Omental fat pad (tissue), 4 donors: Measurements from ENCODE around the gene ERICH3. TPM values are rescaled to one million over a fixed set of nuclear protein-coding genes. Genes with fewer than 3 reads are reported as not detected.

ENCODE experiments used
- ATAC-seq: fragments of 150-250 bp; one replicate; pipeline ENCODE4 v1.9.1; 2016; ENCODE audit warnings: mild to moderate bottlenecking, moderate library complexity; ENCODE audit not compliant: low FRiP score
- DNase-seq: peaks from one replicate; pipeline ENCODE4 v3.0.0-alpha.2; 2019; ENCODE audit warnings: low spot score
- total RNA-seq, 4 donors: library from RNA; depleted of rRNA; stranded (reverse); fragments of >200 nt; gene quantifications; one replicate each; pipeline ENCODE4 v1.1.0, GENCODE V29; 2016
- TF ChIP-seq, protein P1 (sequence below), 3 donors: fragments of 450-650 bp; IDR thresholded peaks; one replicate each; pipeline ENCODE4 v1.5.1; 2016 to 2017; ENCODE audit warnings: antibody characterized with exemption in 3 of 3, mild to moderate bottlenecking in 3 of 3, moderate library complexity in 2 of 3

Gene ERICH3
- total RNA-seq, 4 donors from 2014 or later, result 0.09 to 0.24 TPM; not detected in 2

DNA sequence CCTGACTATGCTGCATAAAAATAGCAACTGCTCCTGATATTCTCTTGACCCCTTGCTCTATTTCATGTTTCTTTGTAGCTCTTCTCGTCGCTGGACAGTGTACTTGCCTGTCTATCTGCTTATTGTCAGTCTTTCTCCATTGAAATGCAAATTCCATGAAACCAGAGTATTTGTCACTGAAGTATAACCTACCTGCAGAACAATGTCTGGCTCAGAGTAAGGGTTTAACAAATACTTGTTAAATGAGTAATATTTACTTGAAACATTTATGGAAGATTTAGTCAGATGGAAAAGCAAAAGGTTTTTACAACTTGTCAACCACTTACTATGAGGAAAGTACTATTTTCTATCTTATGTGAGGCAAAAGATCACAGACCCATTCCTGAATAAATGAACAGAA is 19.9 kb upstream of the ERICH3 start:
- TF ChIP-seq, protein P1, sequence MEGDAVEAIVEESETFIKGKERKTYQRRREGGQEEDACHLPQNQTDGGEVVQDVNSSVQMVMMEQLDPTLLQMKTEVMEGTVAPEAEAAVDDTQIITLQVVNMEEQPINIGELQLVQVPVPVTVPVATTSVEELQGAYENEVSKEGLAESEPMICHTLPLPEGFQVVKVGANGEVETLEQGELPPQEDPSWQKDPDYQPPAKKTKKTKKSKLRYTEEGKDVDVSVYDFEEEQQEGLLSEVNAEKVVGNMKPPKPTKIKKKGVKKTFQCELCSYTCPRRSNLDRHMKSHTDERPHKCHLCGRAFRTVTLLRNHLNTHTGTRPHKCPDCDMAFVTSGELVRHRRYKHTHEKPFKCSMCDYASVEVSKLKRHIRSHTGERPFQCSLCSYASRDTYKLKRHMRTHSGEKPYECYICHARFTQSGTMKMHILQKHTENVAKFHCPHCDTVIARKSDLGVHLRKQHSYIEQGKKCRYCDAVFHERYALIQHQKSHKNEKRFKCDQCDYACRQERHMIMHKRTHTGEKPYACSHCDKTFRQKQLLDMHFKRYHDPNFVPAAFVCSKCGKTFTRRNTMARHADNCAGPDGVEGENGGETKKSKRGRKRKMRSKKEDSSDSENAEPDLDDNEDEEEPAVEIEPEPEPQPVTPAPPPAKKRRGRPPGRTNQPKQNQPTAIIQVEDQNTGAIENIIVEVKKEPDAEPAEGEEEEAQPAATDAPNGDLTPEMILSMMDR (IDR thresholded peaks at IDR 0.05), result no peak
- ATAC-seq (no peak), DNase-seq (no peak)

DNA sequence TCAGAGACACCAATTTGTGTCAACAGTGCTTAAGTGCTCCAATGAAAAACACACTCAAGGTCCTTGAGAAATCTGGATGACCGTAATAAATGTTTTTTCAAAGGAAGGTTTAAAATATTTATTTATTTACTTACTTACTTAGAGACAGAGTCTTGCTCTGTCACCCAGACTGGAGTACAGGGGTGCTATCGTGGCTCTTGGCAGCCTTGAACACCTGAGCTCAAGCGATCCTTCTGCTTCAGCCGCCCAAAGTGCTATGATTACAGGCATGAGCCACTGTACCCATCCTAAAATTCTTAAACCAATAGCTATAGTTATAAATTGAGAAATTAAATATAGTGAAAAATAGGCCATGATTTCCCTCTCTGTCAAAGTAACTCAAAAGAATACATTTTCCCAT is 17.3 kb upstream of the ERICH3 start:
- TF ChIP-seq, protein P1 (IDR thresholded peaks at IDR 0.05), result no peak
- no peak for DNase-seq
- no peak for ATAC-seq

DNA sequence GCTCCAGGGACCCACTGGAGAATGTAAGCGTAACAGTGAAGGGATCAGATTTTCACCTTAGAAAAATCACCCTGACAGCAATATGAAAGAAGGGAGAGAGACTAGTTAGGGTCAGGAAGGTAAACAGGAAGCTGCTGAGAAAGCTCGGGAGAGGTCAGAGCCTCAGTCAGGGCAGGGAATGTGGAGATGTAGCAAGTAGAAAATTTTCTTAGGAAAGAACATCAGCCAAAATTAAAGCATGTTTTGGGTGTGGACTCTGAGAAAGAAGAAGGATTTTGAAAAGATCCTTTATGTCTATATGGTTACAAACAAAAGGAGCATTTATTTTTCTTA is 16.7 kb upstream of the ERICH3 start:
- no peak for ATAC-seq
- TF ChIP-seq, protein P1 (IDR thresholded peaks at IDR 0.05), result no peak
- DNase-seq, result no peak

DNA sequence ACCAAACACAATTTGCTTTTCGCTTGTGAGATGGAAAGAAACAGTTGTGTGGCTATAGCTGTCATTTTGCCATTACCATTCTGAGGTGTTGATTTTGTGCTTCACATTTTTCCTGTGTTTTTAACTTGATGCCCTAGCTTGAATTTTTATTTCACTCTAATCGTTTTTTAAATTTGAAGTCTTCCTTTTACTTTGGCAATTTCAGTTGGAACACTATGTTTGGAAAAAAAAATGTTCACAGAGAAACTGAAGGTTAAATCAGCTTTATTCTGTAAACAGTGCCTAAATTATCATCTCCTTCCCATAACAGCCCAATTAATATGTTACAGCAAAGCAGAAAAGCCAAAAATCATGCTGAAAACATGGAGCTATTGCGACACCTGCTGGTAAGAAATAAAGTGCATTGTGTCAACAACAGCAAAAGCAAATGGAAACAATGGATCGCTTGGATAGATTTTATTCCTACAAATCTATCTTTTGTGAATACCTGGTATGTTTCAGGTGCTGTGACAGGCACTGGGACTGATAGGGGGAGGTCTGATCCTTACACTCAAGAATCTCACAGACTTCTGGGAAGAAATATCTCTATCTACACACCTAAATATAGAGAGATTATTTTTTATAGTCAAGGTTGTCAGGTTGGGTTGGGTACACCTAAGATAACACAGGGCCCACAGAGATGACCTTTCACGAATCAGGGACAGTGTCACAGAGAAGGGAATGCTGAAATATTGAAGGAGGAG is 16.2 kb upstream of the ERICH3 start:
- ATAC-seq (no peak), DNase-seq (no peak)
- TF ChIP-seq, protein P1 (IDR thresholded peaks at IDR 0.05), result no peak

DNA sequence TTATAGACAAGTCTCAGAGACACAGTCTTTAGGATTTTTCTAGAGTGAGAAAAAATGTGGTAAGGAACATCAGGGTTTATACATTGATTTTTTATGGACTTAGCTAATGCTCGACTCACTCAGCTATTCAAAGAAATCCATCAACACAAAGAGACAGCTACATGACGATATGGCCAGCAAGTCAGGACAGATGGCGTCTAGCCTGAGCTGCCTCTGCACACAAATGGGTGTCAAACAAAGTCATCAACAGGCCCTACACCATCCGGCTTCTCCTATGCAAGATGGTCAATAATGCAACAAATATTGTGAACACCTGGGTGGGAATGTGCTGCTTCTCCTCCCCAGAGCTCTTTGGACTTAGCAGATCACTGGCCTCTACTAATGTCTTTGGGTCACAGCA is 13.3 kb upstream of the ERICH3 start:
- DNase-seq (no peak), ATAC-seq (no peak)
- TF ChIP-seq, protein P1 (IDR thresholded peaks at IDR 0.05), result no peak

DNA sequence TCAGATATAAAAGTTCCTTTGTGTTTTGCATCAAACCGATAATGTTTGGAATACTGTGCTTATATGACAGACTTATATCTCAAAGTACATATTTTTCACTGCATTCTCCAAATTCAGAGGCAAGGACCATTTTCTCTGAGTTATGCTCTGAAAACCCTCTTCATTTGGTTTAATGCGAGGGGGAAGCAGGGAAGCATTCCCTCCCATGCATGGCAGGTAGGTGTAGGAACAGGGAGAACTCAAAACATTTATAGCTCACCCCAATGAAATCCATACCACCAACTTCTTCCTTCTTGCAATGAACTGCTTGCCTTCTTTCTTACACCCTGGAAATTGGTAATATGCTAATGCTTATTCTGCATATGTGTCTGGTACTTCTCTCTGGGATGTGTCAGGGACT is 10.7 kb upstream of the ERICH3 start:
- no peak for ATAC-seq
- no peak for DNase-seq
- TF ChIP-seq, protein P1 (IDR thresholded peaks at IDR 0.05), result no peak

DNA sequence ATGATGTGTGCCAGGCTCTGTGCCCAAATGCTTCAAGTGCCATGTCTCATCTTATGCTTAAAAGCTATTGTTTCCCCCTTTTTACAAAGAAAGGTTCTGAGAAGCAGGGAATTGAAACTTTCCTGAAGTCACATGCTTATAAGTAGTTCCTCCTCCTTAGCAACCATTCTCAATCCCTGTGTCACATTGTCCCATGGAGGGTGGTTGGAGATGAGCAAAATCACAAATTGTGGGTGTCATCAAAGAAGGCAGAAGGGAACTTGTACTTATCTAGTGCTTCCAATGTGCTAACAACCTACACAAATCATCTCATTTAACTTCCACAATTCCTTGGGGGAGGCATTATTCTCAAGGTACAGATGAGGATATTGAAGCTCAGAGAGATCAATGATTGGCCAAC is 10.1 kb upstream of the ERICH3 start:
- TF ChIP-seq, protein P1 (IDR thresholded peaks at IDR 0.05), result no peak
- ATAC-seq, result no peak
- DNase-seq, result no peak
